Hematopoietic multipotent progenitor cell treated with erythropoietin and hydrocortisone succinate and interleukin-3 and kit ligand, for 15 days (in vitro differentiated cells): ENCODE data around the gene DKK2.

Experiments
- DNase-seq: peaks from one replicate; pipeline ENCODE4 v3.0.0-alpha.2; 2015; ENCODE audit warnings: low spot score

DKK2 gene

DNA sequence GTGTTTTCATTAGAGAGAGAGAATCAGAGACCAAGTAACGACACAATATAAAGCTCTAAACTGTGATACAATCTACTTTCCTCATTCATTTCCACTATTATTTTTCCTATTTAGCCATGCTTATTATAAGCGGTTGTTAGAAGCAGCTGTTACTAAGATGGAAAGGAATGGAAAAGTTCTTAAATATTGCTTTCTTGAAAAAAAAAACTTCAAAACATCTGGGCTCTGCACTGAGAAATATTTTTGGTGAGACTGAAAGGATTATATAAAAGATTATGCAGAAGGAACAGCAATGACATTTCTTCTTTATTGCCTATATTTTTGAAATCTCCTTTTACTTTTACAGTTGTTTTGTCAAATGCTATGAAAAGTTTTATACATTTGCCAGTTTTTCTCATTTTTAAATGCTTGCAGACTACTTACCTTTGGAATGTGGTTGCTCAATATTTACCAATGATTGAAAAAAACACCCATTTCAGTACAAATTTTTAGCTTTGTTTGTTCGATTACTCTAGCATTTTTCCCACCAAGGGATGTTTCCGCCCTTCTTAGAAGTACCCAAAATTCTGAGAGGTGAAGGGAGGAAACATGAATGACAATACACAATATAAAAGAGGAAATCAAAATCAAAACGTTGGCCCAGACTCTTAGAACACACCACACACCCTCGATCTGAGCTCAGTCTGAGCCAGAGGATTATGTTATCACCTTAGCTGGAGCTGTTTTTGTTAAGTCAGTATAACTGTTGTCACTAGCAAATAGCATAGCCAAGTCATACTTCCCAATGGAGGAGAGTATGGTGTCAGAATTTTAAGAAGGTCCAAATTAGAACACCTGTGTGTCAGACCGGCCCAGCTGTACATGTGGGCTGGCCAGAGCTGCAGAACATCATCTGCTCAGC lies 18.4 kb downstream of the DKK2 start:
- DNase-seq: no peak

GRCh38 chr4:107011312-107011711 lies 24.8 kb downstream of the DKK2 start:
- no peak for DNase-seq

DNA sequence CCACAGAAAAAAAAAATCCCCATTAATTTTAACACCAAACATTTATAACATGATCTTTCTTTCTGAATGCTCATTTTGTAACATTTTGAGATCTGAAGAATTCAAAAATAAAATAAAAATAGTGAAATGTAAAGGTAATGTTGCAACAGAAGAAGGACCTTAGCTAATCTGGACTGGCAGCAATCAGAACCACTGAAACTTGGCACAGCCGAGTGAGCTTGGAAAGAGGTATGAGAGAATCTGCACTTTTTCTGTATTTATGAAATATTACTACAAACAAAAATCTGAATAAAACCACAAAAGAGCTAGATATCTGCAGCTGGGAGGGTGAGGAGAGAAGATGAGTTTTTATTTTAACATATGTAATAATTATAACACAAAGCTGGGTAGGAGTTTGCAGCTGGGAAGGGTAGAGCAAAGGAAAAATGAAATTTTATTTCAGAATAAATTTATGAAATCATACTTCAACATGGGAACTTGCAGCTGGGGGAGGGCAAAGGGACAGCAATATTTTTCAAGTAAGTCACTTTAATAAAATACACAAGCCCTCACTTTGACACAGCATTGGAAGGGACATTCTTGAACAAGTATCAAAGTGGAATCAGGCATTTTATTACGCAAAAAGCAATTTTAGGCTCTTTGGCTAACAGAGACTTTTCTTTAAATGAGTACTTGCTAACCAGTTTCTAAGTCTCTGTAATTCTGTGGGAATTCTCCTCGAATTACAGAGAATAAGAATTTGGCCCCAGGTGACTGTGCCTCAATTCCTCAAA lies 26.7 kb downstream of the DKK2 start:
- DNase-seq: no peak

- DNase-seq: no peak
Measured at GRCh38 chr4:107008115-107008514, 28.0 kb downstream of the DKK2 start.

DNA sequence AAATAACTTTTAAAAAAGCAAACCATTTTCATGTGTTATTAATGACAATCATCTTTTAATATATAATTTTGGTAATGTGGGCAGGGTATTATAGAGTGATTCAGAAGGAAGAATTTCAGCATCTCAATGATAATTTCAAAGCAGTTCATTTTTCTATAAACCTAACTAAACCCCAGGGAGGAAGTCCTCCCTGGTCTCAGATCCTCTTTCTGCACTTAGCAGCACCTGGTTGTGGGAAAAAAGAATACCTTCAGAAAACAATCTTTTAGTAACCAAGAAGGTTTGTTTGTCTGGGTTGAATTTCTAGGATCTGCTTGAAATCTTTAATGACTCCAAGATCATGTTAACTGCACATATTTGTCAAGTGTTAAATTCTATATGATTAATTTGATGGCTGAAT lies 29.9 kb downstream of the DKK2 start:
- no peak for DNase-seq

DNA sequence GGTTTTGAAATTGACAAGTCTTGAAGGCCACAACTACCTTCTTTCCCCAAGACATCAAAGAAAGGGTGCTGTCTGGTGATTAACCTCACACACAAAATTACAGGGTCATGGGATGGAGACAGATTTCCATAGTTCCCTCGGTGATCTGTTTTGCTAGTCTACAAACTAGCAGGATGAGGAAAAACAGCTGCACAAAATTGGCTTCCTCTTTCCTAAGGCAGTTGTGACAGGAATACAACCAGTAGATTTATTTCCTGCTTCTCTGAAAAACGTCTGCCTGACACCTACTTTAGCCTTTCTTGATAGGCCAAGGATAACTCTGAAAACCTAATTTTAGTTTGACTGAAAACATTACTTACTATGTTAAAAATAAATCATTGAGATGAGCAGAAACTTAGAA lies 39.6 kb downstream of the DKK2 start:
- no peak for DNase-seq

DNA sequence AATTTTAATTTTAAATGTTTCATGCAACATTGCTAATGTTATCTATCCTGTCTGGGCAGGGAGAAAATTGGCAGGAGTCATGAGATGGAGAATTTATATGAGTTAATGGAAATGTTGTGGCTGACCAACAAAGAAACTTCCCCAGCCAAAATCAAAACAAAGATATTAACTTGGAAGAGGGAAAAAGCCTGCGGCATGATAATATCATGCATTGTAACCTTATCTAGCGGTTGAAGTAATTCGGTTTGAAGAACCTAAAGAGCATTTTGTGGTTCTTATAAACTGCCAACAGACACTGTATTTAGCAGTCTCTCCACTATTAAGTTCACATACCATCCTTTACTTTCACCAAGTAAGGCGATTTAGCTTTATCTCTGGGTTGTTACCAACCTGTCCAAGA lies 42.3 kb downstream of the DKK2 start:
- DNase-seq: no peak

DNA sequence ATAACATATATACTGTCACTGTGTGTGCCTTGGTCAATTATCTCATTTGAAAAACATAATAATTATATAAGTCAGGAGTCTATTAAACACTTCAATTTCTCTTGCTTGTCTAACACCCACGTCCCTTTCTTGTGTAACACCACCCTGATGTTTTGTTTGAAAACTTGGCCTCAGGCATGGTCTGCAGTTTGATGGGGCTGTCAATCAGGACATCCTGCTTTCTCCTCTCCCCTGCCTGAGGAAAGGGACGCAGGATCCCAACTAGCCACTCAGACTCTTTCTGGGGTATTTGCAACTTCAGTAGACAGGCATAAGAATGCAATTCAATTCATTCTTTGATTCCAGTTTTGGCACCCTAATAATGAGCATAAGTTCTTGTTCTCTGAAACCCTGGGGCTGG lies 48.8 kb downstream of the DKK2 start:
- no peak for DNase-seq

- DNase-seq: no peak
Measured at GRCh38 chr4:106986486-106986885, 49.6 kb downstream of the DKK2 start.

GRCh38 chr4:106985830-106986229 lies 50.3 kb downstream of the DKK2 start:
- no peak for DNase-seq

DNA sequence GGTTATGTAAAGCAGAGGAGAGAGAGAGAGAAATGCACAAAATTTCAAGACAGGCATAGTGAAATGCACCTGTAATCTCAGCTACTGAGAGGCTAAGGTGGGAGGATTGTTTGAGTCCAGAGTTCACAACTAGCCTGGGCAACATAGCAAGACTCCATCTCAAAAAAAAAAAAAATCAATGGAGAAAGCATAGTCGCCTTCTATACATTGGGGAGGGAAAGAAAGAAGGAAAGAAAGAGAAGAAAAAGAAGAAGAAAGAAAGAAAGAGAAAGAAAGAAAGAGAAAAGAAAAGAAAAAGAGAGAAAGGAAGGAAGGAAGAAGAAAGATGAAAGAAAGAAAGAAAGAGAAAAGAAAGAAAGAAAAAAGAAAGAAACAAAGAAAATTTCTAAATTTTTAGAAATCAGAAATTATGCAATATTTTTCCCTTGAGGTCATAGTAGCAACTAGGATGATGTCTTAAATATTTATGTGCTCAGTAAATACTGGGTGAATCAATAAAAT lies 53.4 kb downstream of the DKK2 start:
- DNase-seq: no peak

DNA sequence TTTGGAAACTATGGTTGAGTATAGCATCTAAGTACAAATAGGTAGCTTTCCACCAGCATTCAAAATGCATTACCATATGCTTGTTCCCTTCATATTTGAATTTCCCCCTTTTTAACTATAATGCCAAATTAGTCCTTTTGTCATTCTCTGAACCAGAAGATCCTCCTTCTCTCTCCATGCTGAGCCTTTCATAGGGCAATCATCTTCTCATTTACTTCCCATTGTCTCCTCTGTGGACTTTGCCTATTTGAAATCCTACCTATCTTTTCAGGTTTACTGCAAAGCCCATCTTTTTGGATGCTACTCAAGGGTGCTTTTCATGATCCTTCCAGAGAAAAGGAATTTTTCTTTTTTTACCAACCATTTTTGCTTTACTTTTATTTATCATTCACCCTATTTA lies 54.7 kb downstream of the DKK2 start:
- no peak for DNase-seq

DNA sequence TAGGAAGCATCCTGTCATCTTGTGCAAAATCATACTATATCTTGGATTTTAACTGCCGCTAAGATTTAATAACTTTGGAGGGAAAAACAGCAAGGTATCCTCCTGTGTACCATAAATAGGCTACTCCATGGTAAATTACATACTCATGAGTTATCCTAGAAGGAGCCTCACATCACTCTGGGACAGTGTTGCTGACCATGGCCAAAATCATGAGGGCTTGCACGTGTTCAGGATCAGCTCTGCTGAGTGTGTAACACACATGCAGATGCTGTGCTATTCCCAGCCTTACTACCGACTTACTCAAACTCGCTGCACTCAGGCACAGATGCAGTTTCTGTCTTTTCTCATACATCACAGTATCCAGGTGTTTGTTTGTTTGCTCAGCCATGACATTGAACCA lies 56.6 kb downstream of the DKK2 start:
- DNase-seq: no peak

DNA sequence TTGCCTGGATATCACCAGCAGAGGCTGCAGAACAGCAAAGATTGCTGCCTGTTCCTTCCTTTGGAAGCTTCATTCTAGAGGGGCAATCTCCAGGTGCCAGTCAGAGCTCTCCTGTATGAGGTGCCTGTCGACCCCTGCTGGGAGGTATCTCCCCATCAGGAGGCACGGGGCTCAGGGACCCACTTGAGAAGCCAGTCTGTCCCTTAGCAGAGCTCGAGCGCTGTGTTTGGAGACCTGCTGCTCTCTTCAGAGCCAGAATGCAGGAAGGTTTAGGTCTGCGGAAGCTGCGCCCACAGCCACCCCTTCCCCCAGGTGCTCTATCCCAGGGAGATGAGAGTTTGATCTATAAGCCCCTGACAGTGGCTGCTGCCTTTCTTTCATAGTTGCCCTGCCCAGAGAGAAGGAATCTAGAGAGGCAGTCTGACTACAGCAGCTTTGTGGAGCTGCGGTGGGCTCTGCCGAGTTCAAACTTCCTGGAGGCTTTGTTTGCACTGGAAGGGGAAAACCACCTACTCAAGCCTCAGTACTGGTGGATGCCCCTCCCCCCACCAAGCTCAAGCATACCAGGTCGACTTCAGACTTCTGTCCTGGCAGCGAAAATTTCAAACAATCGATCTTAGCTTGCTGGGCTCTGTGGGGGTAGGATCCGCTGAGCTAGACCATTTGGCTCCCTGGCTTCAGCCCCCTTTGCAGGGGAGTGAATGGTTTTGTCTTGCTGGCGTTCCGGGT lies 57.9 kb downstream of the DKK2 start:
- DNase-seq: no peak

DNA sequence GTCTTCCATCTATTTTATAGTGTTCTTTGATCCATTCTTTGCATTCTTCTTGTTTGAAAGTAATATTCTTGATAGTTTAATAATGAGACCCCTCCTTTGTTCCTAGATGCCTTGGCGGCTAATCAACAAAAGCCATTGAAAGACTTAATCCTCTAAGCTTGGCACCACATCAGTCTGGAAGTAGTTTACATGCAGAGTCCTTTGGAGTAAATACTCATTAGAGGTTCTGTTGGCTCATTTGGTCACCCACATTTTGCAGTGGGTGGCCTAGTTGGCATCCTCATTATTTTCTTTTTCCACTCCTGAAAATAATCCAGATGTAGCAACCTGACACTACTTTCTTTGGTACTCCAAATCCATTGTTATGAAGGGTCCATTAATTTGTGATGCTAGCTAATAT lies 64.5 kb downstream of the DKK2 start:
- no peak for DNase-seq

DNA sequence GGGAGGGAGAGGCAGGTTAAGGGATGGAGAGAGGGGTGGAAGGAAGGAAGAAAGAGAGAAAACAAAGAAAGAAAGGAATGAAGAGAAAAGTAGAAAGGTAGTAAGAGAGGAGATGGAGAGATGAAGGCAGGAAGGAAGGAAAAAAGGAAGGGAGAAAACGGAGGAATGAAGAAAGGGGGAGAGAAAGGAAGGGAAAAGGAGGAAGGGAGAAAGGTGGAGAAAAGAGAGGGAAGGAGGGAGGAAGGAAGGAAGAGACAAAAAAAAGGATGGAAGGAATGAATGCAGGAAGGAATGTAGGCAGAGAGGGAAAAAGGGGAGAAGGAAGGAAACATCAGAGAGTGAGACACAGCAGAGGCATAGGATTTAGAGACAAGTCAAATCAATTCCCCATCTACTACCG lies 68.2 kb downstream of the DKK2 start:
- no peak for DNase-seq

DNA sequence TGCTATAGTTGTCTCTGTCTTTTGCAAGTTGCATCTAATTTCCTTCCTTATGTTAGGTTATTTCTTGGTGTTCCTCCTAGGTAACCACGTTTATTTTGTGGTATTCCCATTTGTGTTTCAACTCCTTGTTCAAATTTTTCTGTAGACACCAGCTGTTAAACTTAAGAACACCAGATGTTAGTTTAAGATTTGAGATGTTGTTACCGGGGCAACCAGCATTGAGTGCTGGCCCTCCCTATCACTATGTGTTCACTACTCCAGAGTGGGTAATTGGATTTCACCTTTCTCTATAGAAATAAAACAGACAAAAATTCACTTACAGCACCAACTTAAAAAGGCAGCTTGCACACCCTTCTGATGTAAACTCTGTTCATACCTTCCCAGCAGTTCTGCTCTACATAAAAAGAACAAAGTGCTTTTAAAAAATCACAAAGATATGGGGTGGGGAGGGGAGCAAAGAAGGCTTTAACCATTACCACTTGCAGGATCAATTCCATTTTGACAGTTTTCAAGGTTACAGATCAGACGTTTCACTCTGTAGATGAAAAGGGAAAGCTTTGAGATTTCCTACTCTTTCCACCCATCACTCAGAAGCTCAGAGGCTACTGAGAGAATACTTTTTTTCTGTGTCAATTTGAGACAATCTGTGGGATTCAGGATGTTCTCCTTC lies 82.9 kb downstream of the DKK2 start:
- no peak for DNase-seq

DNA sequence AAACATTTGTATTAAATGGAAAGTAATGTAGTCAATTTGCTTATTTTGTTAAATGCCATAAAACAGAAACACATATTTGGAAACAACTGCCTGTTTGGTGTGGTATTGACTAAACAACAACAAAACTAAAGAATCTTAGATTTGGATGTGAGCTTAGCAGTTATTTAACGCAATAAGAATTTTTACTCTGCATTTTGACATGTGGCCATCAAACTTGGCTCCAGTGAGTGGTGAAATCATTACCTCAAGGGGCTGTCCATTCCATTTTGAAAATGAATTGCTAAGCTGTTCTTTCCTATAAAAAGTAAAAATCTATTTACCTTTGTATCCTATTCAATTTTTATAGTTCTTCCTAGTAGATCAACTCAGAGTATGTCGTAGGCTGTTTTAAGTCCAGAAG lies 84.2 kb downstream of the DKK2 start:
- no peak for DNase-seq

DNA sequence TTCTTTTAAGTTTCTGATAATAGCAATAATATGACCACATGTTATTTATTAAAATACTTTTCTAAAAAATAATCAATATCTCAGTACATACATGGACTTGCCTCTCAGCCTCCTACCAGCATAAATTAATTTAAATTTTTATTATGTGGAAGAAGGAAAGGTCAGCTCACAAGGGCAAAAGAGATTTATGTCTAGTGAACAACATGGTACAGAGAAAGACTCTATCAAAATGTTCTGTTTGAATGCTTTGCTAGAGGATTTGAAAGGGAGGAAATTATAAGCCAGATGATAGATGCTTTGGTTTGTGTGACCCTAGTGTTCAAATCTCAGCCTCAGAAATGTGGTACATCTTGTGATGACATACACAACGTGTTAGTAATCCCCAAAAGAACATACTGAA lies 94.3 kb downstream of the DKK2 start:
- DNase-seq: no peak

DNA sequence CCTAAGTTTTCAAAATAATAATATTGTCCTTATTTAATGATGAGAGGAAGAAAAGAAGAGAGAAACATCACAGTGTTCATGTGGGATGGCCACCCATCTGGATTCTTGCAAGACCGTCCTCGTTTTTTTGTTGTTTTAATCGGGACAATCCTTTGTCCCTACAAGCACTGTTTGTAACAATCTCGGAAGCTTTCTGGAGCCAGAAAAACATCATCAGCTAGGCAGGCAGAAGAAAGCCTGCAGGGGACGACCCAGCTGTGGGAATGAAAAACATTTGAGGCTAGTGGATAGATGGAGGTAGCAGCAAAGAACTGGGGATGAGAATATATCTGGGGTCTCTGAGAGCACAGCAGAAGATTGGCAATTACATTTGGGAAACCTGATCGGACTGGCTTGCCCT lies 105.6 kb downstream of the DKK2 start:
- DNase-seq: no peak

GRCh38 chr4:106929248-106929647 lies 106.9 kb downstream of the DKK2 start:
- DNase-seq: no peak

DNA sequence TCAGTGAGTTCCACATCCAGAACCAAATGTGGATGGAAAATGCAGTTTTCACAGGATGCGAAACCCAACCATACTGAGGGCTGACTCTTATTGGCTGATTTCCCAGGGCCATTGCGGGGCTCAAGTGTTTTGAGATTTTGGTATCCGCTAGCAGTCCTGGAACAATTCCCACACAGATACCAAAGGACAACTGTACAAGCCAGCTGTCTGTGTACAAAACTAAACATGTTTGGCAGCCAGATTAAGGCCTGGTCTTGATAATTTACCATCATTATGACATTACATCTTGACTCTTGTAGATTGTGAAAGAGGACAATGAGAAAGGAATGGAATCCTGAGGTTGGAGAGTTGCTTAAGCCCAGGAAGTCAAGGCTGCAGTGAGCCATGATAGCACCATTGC lies 121.9 kb downstream of the DKK2 start:
- no peak for DNase-seq
